Measurements from ENCODE around the gene ACO2. TPM values are rescaled to one million over a fixed set of nuclear protein-coding genes. Genes with fewer than 3 reads are reported as not detected.

ACO2 gene
- total RNA-seq, 1 donor from 2014 or later, result 67.2 TPM

DNA sequence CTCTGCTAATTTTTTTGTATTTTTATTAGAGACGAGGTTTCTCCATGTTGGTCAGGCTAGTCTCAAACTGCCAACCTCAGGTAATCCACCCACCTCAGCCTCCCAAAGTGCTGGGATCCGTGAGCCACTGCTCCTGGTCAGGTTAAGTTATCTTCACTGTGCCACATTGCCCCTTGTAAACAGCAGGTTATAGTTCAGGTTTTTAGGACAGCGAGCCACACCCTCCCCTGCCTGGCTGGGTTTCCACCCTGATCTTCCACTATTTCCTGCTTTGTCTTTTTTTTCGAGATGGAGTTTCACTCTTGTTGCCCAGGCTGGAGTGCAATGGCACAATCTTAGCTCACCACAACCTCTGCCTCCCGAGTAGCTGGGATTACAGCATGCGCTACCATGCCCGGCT is 16.1 kb downstream of the ACO2 start:
- H3K4me1 ChIP-seq (ENCODE audit: insufficient read depth, low read length), result peaks cover 31% of the 10 kb centered on the region
- H3K9ac ChIP-seq (ENCODE audit: low read length), result no peak overlapping the region
- no peak overlapping the region for H3K4me3 ChIP-seq (ENCODE audit: insufficient read depth, low read depth, low read length)
- H3K27ac Mint-ChIP-seq (ENCODE audit: unreplicated experiment), result no peak overlapping the region
- H3K27me3 Mint-ChIP-seq (ENCODE audit: low read depth, unreplicated experiment), result no peaks in the 10 kb centered on the region
- no peak overlapping the region for H3K27ac ChIP-seq (ENCODE audit: low read depth, low read length)
- no peak overlapping the region for H3K4me3 Mint-ChIP-seq (ENCODE audit: unreplicated experiment)
- peaks cover 24% of the 10 kb centered on the region for H3K4me1 Mint-ChIP-seq (ENCODE audit: low read depth, unreplicated experiment)
- no peaks in the 10 kb centered on the region for H3K9me3 ChIP-seq (ENCODE audit: insufficient read depth, low read depth, low read length)
- H3K9me3 Mint-ChIP-seq (ENCODE audit: unreplicated experiment), result no peaks in the 10 kb centered on the region
- H3K36me3 ChIP-seq (ENCODE audit: insufficient read depth, low read length), result no peaks in the 10 kb centered on the region
- peaks cover 80% of the 10 kb centered on the region for H4K20me1 ChIP-seq (ENCODE audit: insufficient read depth, low read length)
- no peaks in the 10 kb centered on the region for H3K27me3 ChIP-seq (ENCODE audit: insufficient read depth, low read length)
- H3K79me2 ChIP-seq (ENCODE audit: insufficient read depth, low read length), result peaks cover 85% of the 10 kb centered on the region
- no peak for TF ChIP-seq EZH2 (IDR thresholded peaks at IDR 0.05; ENCODE audit: insufficient read depth, low read length)
- TF ChIP-seq, protein P1, sequence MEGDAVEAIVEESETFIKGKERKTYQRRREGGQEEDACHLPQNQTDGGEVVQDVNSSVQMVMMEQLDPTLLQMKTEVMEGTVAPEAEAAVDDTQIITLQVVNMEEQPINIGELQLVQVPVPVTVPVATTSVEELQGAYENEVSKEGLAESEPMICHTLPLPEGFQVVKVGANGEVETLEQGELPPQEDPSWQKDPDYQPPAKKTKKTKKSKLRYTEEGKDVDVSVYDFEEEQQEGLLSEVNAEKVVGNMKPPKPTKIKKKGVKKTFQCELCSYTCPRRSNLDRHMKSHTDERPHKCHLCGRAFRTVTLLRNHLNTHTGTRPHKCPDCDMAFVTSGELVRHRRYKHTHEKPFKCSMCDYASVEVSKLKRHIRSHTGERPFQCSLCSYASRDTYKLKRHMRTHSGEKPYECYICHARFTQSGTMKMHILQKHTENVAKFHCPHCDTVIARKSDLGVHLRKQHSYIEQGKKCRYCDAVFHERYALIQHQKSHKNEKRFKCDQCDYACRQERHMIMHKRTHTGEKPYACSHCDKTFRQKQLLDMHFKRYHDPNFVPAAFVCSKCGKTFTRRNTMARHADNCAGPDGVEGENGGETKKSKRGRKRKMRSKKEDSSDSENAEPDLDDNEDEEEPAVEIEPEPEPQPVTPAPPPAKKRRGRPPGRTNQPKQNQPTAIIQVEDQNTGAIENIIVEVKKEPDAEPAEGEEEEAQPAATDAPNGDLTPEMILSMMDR (IDR thresholded peaks at IDR 0.05; ENCODE audit: insufficient read depth, low read depth, low read length), result no peak
- no peak for DNase-seq (ENCODE audit: low read depth)
- H2AFZ ChIP-seq (ENCODE audit: low read depth, low read length), result no peak overlapping the region
- H3K4me2 ChIP-seq (ENCODE audit: low read length), result no peak overlapping the region
- H3K36me3 Mint-ChIP-seq (ENCODE audit: low read depth, unreplicated experiment), result no peaks in the 10 kb centered on the region
- no peak for FAIRE-seq

DNA sequence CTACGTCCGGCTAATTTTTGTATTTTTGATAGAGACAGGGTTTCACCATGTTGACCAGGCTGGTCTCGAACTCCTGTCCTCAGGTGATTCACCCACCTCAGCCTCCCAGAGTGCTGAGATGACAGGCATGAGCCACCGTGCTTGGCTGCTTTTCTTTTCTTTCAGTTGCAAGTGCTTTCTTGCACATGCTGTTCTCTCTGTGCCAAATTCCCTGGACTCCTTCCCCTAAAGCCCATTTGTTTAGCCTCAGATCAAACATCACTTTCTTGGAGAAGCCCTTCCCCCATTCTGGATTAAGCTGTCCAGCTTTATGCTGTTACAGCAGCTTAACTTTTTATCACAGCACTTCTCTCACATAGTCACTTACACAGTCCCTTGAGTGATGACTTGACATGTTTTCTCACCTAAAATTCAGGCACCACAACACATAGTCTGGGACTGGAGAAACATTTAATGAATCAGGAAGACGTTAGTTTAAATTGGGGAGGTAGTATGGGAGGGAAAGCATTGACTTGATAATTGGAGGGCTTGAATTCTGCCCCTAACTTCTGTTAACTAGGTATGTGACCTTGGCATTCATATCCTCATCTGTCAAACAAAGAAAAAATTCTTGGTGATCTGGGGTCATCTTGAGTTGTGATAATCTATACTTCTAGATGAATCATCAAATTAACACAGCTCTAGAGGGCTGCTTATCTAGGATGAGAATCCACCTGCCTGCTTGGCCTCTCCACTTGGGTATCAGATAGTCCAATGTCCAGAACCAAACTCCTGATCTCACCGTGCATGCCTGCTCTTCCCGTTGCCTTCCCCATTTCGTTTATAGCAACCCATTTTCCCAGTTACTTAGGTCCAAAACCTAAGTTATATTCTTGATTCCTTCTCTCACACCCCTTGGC is 18.4 kb downstream of the ACO2 start:
- peaks cover 76% of the 10 kb centered on the region for H4K20me1 ChIP-seq (ENCODE audit: insufficient read depth, low read length)
- H3K36me3 ChIP-seq (ENCODE audit: insufficient read depth, low read length), result no peaks in the 10 kb centered on the region
- H3K27ac Mint-ChIP-seq (ENCODE audit: unreplicated experiment), result no peak overlapping the region
- H3K9ac ChIP-seq (ENCODE audit: low read length), result no peak overlapping the region
- H3K4me3 Mint-ChIP-seq (ENCODE audit: unreplicated experiment), result no peak overlapping the region
- H2AFZ ChIP-seq (ENCODE audit: low read depth, low read length), result no peak overlapping the region
- peaks cover 32% of the 10 kb centered on the region for H3K4me1 Mint-ChIP-seq (ENCODE audit: low read depth, unreplicated experiment)
- no peak overlapping the region for H3K4me3 ChIP-seq (ENCODE audit: insufficient read depth, low read depth, low read length)
- H3K27me3 ChIP-seq (ENCODE audit: insufficient read depth, low read length), result no peaks in the 10 kb centered on the region
- DNase-seq (ENCODE audit: low read depth) (no peak), FAIRE-seq (no peak)
- no peaks in the 10 kb centered on the region for H3K27me3 Mint-ChIP-seq (ENCODE audit: low read depth, unreplicated experiment)
- no peak overlapping the region for H3K4me2 ChIP-seq (ENCODE audit: low read length)
- no peak for TF ChIP-seq EZH2 (IDR thresholded peaks at IDR 0.05; ENCODE audit: insufficient read depth, low read length)
- TF ChIP-seq, protein P1 (IDR thresholded peaks at IDR 0.05; ENCODE audit: insufficient read depth, low read depth, low read length), result no peak
- H3K9me3 Mint-ChIP-seq (ENCODE audit: unreplicated experiment), result no peaks in the 10 kb centered on the region
- H3K4me1 ChIP-seq (ENCODE audit: insufficient read depth, low read length), result peaks cover 14% of the 10 kb centered on the region
- peaks cover 84% of the 10 kb centered on the region for H3K79me2 ChIP-seq (ENCODE audit: insufficient read depth, low read length)
- H3K36me3 Mint-ChIP-seq (ENCODE audit: low read depth, unreplicated experiment), result no peaks in the 10 kb centered on the region
- H3K9me3 ChIP-seq (ENCODE audit: insufficient read depth, low read depth, low read length), result no peaks in the 10 kb centered on the region
- no peak overlapping the region for H3K27ac ChIP-seq (ENCODE audit: low read depth, low read length)

DNA sequence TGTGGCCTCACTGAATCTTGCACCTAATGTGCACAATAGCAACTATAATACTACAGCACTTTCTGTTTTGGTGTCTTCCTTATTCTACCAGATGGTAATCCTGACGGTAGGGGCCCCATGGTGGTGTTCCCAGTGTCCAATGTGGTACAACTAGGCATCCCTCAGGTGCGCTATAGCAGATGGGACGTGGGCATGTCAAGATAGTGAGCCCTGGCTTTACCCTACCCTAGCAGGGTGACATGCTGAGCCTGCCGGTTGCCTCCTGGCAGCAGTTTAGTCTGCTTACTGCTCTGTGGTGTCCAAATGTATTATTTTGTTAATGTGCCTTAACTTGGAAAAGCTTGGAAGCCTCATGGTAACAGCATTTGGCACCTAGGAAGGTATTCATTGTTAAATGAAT is 19.2 kb downstream of the ACO2 start:
- Histone ChIP-seq H3K9ac (ENCODE audit: low read length) (no peak overlapping the region), H3K27me3 (ENCODE audit: insufficient read depth, low read length) (no peaks in the 10 kb centered on the region), H3K27ac (ENCODE audit: low read depth, low read length) (no peak overlapping the region), H3K79me2 (ENCODE audit: insufficient read depth, low read length) (peaks cover 87% of the 10 kb centered on the region), H3K9me3 (ENCODE audit: insufficient read depth, low read depth, low read length) (no peaks in the 10 kb centered on the region), H3K4me2 (ENCODE audit: low read length) (no peak overlapping the region), H3K36me3 (ENCODE audit: insufficient read depth, low read length) (no peaks in the 10 kb centered on the region), H4K20me1 (ENCODE audit: insufficient read depth, low read length) (peaks cover 70% of the 10 kb centered on the region), H3K4me1 (ENCODE audit: insufficient read depth, low read length) (peaks cover 6% of the 10 kb centered on the region), H3K4me3 (ENCODE audit: insufficient read depth, low read depth, low read length) (no peak overlapping the region), H2AFZ (ENCODE audit: low read depth, low read length) (no peak overlapping the region)
- H3K36me3 Mint-ChIP-seq (ENCODE audit: low read depth, unreplicated experiment), result peaks cover 3% of the 10 kb centered on the region
- H3K9me3 Mint-ChIP-seq (ENCODE audit: unreplicated experiment), result no peaks in the 10 kb centered on the region
- DNase-seq (ENCODE audit: low read depth), result no peak
- TF ChIP-seq, protein P1 (IDR thresholded peaks at IDR 0.05; ENCODE audit: insufficient read depth, low read depth, low read length), result no peak
- no peak for TF ChIP-seq EZH2 (IDR thresholded peaks at IDR 0.05; ENCODE audit: insufficient read depth, low read length)
- FAIRE-seq, result no peak
- no peak overlapping the region for H3K4me3 Mint-ChIP-seq (ENCODE audit: unreplicated experiment)
- H3K4me1 Mint-ChIP-seq (ENCODE audit: low read depth, unreplicated experiment), result peaks cover 24% of the 10 kb centered on the region
- no peak overlapping the region for H3K27ac Mint-ChIP-seq (ENCODE audit: unreplicated experiment)
- H3K27me3 Mint-ChIP-seq (ENCODE audit: low read depth, unreplicated experiment), result no peaks in the 10 kb centered on the region

Data from astrocyte (in vitro differentiated cells and primary cell).